ENCODE measurements around the gene RND1. TPM values are rescaled to one million over a fixed set of nuclear protein-coding genes. Genes with fewer than 3 reads are reported as not detected.
A peak's percentile ranks its signal among the peaks of the same experiment; 100 is the strongest.

RND1 gene
- total and polyA plus RNA-seq, 2 of the 13 experiments (the other 11 are each of a cell fraction or from before 2014, with no cell fraction given), result 1.8 to 1.9 TPM

DNA sequence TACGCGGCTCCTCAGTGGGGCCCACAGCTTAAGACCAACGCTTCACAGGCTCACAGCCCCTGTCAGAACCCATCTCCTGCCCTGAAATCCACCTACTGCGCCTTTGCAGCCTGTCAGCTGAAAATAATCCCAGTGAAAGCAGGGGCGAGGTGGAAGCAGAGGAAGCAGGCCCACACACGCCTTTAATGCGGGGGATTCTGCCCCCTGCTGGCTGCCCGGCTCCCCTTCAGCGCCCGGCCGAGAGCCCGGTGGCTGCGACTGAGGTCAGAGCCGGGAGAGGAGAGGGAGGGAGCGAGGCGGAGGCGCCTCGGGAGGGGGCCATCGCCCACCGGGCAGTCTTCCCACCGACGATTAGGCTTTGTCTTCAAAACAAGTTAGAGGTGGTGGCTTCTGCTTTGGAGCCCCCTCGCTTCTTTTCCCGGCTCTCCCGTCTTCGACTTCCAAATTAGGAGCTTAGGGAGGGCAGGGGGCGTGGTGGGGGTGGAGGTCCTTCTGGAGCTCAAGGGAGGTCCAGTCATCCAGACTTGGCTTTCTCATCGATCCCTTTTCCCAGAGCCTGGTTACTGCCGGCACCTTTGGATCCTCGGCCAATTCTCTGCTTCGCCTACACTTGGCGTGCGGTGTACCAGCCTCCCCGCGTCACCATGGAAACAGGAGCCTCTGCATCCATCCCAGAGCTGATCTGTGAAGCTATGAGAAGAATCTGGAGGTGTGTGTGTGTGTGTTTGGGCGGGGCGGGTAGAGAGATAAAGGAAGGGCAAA is 25.2 kb upstream of the RND1 start (continued):
- TF ChIP-seq, protein P1, sequence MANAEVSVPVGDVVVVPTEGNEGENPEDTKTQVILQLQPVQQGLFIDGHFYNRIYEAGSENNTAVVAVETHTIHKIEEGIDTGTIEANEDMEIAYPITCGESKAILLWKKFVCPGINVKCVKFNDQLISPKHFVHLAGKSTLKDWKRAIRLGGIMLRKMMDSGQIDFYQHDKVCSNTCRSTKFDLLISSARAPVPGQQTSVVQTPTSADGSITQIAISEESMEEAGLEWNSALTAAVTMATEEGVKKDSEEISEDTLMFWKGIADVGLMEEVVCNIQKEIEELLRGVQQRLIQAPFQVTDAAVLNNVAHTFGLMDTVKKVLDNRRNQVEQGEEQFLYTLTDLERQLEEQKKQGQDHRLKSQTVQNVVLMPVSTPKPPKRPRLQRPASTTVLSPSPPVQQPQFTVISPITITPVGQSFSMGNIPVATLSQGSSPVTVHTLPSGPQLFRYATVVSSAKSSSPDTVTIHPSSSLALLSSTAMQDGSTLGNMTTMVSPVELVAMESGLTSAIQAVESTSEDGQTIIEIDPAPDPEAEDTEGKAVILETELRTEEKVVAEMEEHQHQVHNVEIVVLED (CRISPR knock-in tag; IDR thresholded peaks at IDR 0.05; ENCODE audit: borderline replicate concordance), result no peak
- TF ChIP-seq ZNF557 (CRISPR knock-in tag; IDR thresholded peaks at IDR 0.05) (no peak), TSC22D2 (CRISPR knock-in tag; IDR thresholded peaks at IDR 0.05; ENCODE audit: borderline replicate concordance) (no peak), NFKB2 (CRISPR knock-in tag; IDR thresholded peaks at IDR 0.05; ENCODE audit: borderline replicate concordance) (no peak; the same call in 1 of the 2 replicates), MTF1 (CRISPR knock-in tag; IDR thresholded peaks at IDR 0.05) (no peak), SP4 (CRISPR knock-in tag; IDR thresholded peaks at IDR 0.05) (peak; percentile 35; the same call in 1 of the 2 replicates), XBP1 (CRISPR knock-in tag; IDR thresholded peaks at IDR 0.05) (no peak), ZNF484 (CRISPR knock-in tag; IDR thresholded peaks at IDR 0.05; ENCODE audit: borderline replicate concordance, low read depth) (no peak), ZNF331 (CRISPR knock-in tag; IDR thresholded peaks at IDR 0.05) (no peak), ELF4 (CRISPR knock-in tag; IDR thresholded peaks at IDR 0.05; ENCODE audit: borderline replicate concordance) (no peak), MBD4 (IDR thresholded peaks at IDR 0.05; ENCODE audit: borderline replicate concordance, low read length) (no peak), ZNF383 (CRISPR knock-in tag; IDR thresholded peaks at IDR 0.05; ENCODE audit: borderline replicate concordance) (no peak), SMAD1 (CRISPR knock-in tag; IDR thresholded peaks at IDR 0.05; ENCODE audit: borderline replicate concordance, low read depth) (no peak), NFIB (CRISPR knock-in tag; IDR thresholded peaks at IDR 0.05; ENCODE audit: borderline replicate concordance) (no peak), HOXA3 (CRISPR knock-in tag; IDR thresholded peaks at IDR 0.05) (no peak; the same call in 1 of the 2 replicates), ZNF615 (CRISPR knock-in tag; IDR thresholded peaks at IDR 0.05; ENCODE audit: borderline replicate concordance) (no peak), ZNF552 (CRISPR knock-in tag; IDR thresholded peaks at IDR 0.05; ENCODE audit: borderline replicate concordance) (no peak), BRD4 (CRISPR knock-in tag; IDR thresholded peaks at IDR 0.05) (no peak)
- TF ChIP-seq, protein P2, sequence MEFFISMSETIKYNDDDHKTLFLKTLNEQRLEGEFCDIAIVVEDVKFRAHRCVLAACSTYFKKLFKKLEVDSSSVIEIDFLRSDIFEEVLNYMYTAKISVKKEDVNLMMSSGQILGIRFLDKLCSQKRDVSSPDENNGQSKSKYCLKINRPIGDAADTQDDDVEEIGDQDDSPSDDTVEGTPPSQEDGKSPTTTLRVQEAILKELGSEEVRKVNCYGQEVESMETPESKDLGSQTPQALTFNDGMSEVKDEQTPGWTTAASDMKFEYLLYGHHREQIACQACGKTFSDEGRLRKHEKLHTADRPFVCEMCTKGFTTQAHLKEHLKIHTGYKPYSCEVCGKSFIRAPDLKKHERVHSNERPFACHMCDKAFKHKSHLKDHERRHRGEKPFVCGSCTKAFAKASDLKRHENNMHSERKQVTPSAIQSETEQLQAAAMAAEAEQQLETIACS (CRISPR knock-in tag; IDR thresholded peaks at IDR 0.05), result no peak
- TF ChIP-seq, protein P3, sequence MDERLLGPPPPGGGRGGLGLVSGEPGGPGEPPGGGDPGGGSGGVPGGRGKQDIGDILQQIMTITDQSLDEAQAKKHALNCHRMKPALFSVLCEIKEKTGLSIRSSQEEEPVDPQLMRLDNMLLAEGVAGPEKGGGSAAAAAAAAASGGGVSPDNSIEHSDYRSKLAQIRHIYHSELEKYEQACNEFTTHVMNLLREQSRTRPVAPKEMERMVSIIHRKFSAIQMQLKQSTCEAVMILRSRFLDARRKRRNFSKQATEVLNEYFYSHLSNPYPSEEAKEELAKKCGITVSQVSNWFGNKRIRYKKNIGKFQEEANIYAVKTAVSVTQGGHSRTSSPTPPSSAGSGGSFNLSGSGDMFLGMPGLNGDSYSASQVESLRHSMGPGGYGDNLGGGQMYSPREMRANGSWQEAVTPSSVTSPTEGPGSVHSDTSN (CRISPR knock-in tag; IDR thresholded peaks at IDR 0.05), result no peak
- TF ChIP-seq, protein P4, sequence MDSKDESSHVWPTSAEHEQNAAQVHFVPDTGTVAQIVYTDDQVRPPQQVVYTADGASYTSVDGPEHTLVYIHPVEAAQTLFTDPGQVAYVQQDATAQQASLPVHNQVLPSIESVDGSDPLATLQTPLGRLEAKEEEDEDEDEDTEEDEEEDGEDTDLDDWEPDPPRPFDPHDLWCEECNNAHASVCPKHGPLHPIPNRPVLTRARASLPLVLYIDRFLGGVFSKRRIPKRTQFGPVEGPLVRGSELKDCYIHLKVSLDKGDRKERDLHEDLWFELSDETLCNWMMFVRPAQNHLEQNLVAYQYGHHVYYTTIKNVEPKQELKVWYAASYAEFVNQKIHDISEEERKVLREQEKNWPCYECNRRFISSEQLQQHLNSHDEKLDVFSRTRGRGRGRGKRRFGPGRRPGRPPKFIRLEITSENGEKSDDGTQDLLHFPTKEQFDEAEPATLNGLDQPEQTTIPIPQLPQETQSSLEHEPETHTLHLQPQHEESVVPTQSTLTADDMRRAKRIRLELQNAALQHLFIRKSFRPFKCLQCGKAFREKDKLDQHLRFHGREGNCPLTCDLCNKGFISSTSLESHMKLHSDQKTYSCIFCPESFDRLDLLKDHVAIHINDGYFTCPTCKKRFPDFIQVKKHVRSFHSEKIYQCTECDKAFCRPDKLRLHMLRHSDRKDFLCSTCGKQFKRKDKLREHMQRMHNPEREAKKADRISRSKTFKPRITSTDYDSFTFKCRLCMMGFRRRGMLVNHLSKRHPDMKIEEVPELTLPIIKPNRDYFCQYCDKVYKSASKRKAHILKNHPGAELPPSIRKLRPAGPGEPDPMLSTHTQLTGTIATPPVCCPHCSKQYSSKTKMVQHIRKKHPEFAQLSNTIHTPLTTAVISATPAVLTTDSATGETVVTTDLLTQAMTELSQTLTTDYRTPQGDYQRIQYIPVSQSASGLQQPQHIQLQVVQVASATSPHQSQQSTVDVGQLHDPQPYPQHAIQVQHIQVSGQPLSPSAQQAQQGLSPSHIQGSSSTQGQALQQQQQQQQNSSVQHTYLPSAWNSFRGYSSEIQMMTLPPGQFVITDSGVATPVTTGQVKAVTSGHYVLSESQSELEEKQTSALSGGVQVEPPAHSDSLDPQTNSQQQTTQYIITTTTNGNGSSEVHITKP (CRISPR knock-in tag; IDR thresholded peaks at IDR 0.05; ENCODE audit: low read depth), result no peak

Data from HepG2 (cell line).